ENCODE data around the gene FAM168A.

FAM168A gene

DNA sequence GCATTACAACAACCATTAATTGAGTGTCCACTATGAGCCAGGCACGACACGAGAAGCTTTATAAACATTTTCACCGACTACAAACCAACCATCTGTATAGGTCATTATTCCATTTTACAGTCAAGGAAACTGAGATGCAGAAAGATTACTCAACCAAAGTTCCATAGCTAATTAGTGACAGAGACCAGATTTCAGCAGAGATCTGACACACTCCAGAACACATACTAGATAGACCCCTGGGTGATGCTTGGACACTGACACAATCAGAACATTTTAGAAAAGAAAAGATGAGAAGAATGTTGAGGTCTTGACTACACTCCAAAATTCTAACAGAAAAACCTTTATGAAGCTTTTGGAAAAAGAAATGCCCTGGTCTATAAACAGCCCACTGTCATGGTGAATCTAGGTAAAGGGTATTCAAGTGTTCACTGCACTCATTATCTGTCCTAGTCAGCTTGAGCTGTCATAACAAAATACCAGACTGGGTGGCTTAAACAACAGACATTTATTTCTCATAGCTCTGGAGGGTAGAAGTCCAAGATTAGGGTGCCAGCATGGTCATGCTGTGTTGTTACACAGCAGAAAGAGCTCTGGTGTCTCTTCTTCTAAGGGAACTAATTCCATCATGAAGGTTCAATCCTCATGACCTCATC lies 132.8 kb downstream of the FAM168A start:
- no peaks in the 10 kb centered on the region for H3K4me1 ChIP-seq (ENCODE audit: insufficient read depth, low read length)
- no peaks in the 10 kb centered on the region for H3K27me3 ChIP-seq (ENCODE audit: insufficient read depth, low read length)
- H3K4me3 ChIP-seq (ENCODE audit: low read length): no peak overlapping the region
- peaks cover 2% of the 10 kb centered on the region for H3K9me3 ChIP-seq (ENCODE audit: low read length)
- H2AFZ ChIP-seq (ENCODE audit: low read depth, low read length): no peak overlapping the region
- H3K36me3 ChIP-seq (ENCODE audit: insufficient read depth, low read length): peaks cover 6% of the 10 kb centered on the region

DNA sequence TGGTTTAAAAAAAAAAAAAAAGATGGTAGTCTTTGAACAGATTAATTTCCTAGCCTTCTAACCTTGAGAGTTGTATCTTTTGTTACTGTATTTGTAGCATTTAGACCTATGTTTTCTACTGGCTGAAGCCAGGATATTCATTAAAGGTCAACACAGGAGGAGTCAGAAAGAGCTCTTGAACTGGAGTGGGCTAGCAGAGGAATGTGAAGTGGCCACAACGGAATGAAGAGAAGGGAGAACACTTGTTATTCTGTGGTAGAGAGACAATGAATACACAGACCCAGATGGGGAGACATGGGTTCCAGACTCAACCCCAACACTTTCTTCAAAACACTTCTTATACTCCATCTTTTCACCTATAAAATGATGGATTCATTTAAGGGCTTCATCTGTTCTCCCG lies 133.6 kb downstream of the FAM168A start:
- H2AFZ ChIP-seq (ENCODE audit: low read depth, low read length): no peak overlapping the region

DNA sequence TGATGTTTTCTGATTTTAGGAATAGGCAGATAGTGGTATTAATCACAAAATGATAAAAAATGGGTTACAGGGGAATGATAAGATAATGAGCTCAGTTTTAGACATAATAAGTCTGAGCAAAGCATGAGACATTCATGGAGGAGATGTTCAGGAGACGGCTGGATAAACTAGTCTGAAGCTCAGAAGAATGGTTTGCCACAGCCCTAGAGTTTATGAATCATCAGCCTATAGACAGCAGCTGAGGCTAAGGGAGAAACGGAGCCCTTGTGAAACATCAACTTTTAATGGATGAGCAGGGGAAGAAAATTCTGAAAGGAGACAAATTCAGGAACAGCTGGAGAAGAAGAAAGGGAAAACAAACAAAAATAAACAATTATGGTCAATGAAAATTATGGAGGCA lies 134.6 kb downstream of the FAM168A start:
- Histone ChIP-seq H3K9me3 (ENCODE audit: low read length) (no peaks in the 10 kb centered on the region), H3K4me1 (ENCODE audit: insufficient read depth, low read length) (no peaks in the 10 kb centered on the region), H2AFZ (ENCODE audit: low read depth, low read length) (no peak overlapping the region), H3K36me3 (ENCODE audit: insufficient read depth, low read length) (peaks cover 6% of the 10 kb centered on the region), H3K4me3 (ENCODE audit: low read length) (no peak overlapping the region), H3K27me3 (ENCODE audit: insufficient read depth, low read length) (no peaks in the 10 kb centered on the region)

More for the DNA sequence above, 133.6 kb downstream of the FAM168A start:
- H3K4me1 ChIP-seq (ENCODE audit: insufficient read depth, low read length): no peaks in the 10 kb centered on the region
- no peak overlapping the region for H3K4me3 ChIP-seq (ENCODE audit: low read length)
- H3K9me3 ChIP-seq (ENCODE audit: low read length): no peaks in the 10 kb centered on the region
- no peaks in the 10 kb centered on the region for H3K27me3 ChIP-seq (ENCODE audit: insufficient read depth, low read length)
- H3K36me3 ChIP-seq (ENCODE audit: insufficient read depth, low read length): peaks cover 6% of the 10 kb centered on the region

GRCh38 chr11:73461964-73462363 lies 135.9 kb downstream of the FAM168A start:
- H3K27me3 ChIP-seq (ENCODE audit: insufficient read depth, low read length): no peaks in the 10 kb centered on the region
- no peaks in the 10 kb centered on the region for H3K4me1 ChIP-seq (ENCODE audit: insufficient read depth, low read length)
- H3K9me3 ChIP-seq (ENCODE audit: low read length): no peaks in the 10 kb centered on the region
- H3K4me3 ChIP-seq (ENCODE audit: low read length): no peak overlapping the region
- no peak overlapping the region for H2AFZ ChIP-seq (ENCODE audit: low read depth, low read length)
- peaks cover 3% of the 10 kb centered on the region for H3K36me3 ChIP-seq (ENCODE audit: insufficient read depth, low read length)

- no peak overlapping the region for H3K4me3 ChIP-seq (ENCODE audit: low read length)
- H3K36me3 ChIP-seq (ENCODE audit: insufficient read depth, low read length): peaks cover 3% of the 10 kb centered on the region
- H3K9me3 ChIP-seq (ENCODE audit: low read length): no peaks in the 10 kb centered on the region
- no peaks in the 10 kb centered on the region for H3K27me3 ChIP-seq (ENCODE audit: insufficient read depth, low read length)
- H3K4me1 ChIP-seq (ENCODE audit: insufficient read depth, low read length): no peaks in the 10 kb centered on the region
- H2AFZ ChIP-seq (ENCODE audit: low read depth, low read length): no peak overlapping the region
Measured at GRCh38 chr11:73461335-73461840, 136.5 kb downstream of the FAM168A start.

GRCh38 chr11:73458201-73458600 lies 139.7 kb downstream of the FAM168A start:
- H3K4me3 ChIP-seq (ENCODE audit: low read length): no peak overlapping the region
- H3K36me3 ChIP-seq (ENCODE audit: insufficient read depth, low read length): peaks cover 3% of the 10 kb centered on the region
- no peaks in the 10 kb centered on the region for H3K27me3 ChIP-seq (ENCODE audit: insufficient read depth, low read length)
- H3K9me3 ChIP-seq (ENCODE audit: low read length): no peaks in the 10 kb centered on the region
- H3K4me1 ChIP-seq (ENCODE audit: insufficient read depth, low read length): no peaks in the 10 kb centered on the region
- H2AFZ ChIP-seq (ENCODE audit: low read depth, low read length): no peak overlapping the region

GRCh38 chr11:73454987-73455386 lies 142.9 kb downstream of the FAM168A start:
- H3K9me3 ChIP-seq (ENCODE audit: low read length): no peaks in the 10 kb centered on the region
- no peaks in the 10 kb centered on the region for H3K27me3 ChIP-seq (ENCODE audit: insufficient read depth, low read length)
- H3K4me3 ChIP-seq (ENCODE audit: low read length): no peak overlapping the region
- no peaks in the 10 kb centered on the region for H3K4me1 ChIP-seq (ENCODE audit: insufficient read depth, low read length)
- no peak overlapping the region for H2AFZ ChIP-seq (ENCODE audit: low read depth, low read length)
- H3K36me3 ChIP-seq (ENCODE audit: insufficient read depth, low read length): no peaks in the 10 kb centered on the region

GRCh38 chr11:73453562-73453961 lies 144.3 kb downstream of the FAM168A start:
- Histone ChIP-seq H3K9me3 (ENCODE audit: low read length) (no peaks in the 10 kb centered on the region), H3K36me3 (ENCODE audit: insufficient read depth, low read length) (no peaks in the 10 kb centered on the region), H3K4me3 (ENCODE audit: low read length) (no peak overlapping the region), H2AFZ (ENCODE audit: low read depth, low read length) (no peak overlapping the region), H3K4me1 (ENCODE audit: insufficient read depth, low read length) (no peaks in the 10 kb centered on the region), H3K27me3 (ENCODE audit: insufficient read depth, low read length) (no peaks in the 10 kb centered on the region)

- Histone ChIP-seq H2AFZ (ENCODE audit: low read depth, low read length) (no peak overlapping the region), H3K27me3 (ENCODE audit: insufficient read depth, low read length) (no peaks in the 10 kb centered on the region), H3K36me3 (ENCODE audit: insufficient read depth, low read length) (no peaks in the 10 kb centered on the region), H3K4me1 (ENCODE audit: insufficient read depth, low read length) (no peaks in the 10 kb centered on the region), H3K9me3 (ENCODE audit: low read length) (no peaks in the 10 kb centered on the region), H3K4me3 (ENCODE audit: low read length) (no peak overlapping the region)
Measured at GRCh38 chr11:73452726-73453125, 145.2 kb downstream of the FAM168A start.

GRCh38 chr11:73451896-73452295 lies 146.0 kb downstream of the FAM168A start:
- Histone ChIP-seq H3K36me3 (ENCODE audit: insufficient read depth, low read length) (no peaks in the 10 kb centered on the region), H3K9me3 (ENCODE audit: low read length) (no peaks in the 10 kb centered on the region), H2AFZ (ENCODE audit: low read depth, low read length) (no peak overlapping the region), H3K4me3 (ENCODE audit: low read length) (no peak overlapping the region), H3K4me1 (ENCODE audit: insufficient read depth, low read length) (no peaks in the 10 kb centered on the region), H3K27me3 (ENCODE audit: insufficient read depth, low read length) (no peaks in the 10 kb centered on the region)

- Histone ChIP-seq H3K4me1 (ENCODE audit: insufficient read depth, low read length) (no peaks in the 10 kb centered on the region), H3K36me3 (ENCODE audit: insufficient read depth, low read length) (no peaks in the 10 kb centered on the region), H2AFZ (ENCODE audit: low read depth, low read length) (no peak overlapping the region), H3K27me3 (ENCODE audit: insufficient read depth, low read length) (no peaks in the 10 kb centered on the region), H3K4me3 (ENCODE audit: low read length) (no peak overlapping the region), H3K9me3 (ENCODE audit: low read length) (no peaks in the 10 kb centered on the region)
Measured at GRCh38 chr11:73446766-73447165, 151.1 kb downstream of the FAM168A start.

DNA sequence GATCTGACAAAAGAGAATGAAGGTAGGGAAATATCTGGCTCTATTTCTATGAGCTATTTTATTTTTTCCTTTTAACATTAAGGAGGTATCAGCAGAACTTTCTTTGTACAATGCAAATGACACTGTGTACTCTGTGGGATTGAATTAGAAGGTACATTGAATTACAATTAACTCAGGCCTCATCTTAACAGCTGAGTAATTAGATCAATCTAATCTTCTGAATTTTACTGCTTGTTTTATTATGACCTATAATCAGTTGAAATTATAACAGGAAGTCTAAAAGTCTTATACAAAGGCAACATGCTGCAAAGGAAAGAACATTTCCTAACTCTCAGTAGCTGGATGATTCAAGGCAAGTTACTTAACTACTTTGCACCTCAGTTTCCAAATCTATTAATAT lies 151.9 kb downstream of the FAM168A start:
- Histone ChIP-seq H2AFZ (ENCODE audit: low read depth, low read length) (no peak overlapping the region), H3K9me3 (ENCODE audit: low read length) (no peaks in the 10 kb centered on the region)

DNA sequence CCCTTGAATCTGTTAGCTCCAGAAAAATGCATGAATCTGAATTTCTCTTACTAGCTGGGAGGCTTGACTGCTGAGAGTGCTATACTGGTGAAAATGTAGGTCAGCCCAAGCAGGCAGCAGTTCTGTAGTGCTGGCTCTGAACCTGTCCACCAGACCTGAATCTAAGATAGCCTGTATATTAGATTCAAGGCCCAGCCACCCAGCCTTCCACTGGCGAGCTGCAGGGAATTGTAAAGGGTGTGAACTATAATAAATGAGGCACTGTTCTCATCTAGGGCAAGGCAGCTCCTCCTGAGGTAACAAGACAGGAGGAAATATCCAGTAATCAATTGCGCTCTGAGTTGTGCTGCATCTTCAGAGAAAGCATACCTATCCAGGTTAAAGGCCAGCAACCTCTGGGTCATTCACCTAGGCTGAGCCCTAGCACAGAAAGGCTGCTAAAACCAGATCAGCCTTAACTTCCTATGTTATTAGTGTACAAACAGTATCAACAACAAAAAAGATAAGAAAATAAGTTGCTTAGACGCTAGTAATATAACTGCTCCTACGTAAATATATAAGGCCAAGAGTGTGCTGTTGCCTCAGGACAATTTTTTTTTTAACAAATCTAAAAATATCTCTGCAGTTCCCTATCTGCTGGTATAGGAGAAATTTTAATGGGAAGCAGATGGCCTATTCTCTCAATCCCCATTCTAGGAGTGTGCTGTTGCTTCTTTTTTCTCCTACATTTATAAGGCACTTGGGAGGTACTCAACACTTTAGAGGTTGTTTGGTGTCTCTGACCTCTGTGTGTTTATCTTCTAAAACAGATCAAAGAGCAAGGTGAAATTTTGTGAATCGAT lies 158.7 kb downstream of the FAM168A start:
- H3K9me3 ChIP-seq (ENCODE audit: low read length): no peaks in the 10 kb centered on the region
- no peaks in the 10 kb centered on the region for H3K27me3 ChIP-seq (ENCODE audit: insufficient read depth, low read length)
- no peaks in the 10 kb centered on the region for H3K36me3 ChIP-seq (ENCODE audit: insufficient read depth, low read length)
- H3K4me1 ChIP-seq (ENCODE audit: insufficient read depth, low read length): peaks cover 13% of the 10 kb centered on the region
- H3K4me3 ChIP-seq (ENCODE audit: low read length): no peak overlapping the region
- no peak overlapping the region for H2AFZ ChIP-seq (ENCODE audit: low read depth, low read length)

More for the DNA sequence above, 151.9 kb downstream of the FAM168A start:
- no peaks in the 10 kb centered on the region for H3K4me1 ChIP-seq (ENCODE audit: insufficient read depth, low read length)
- no peak overlapping the region for H3K4me3 ChIP-seq (ENCODE audit: low read length)
- H3K27me3 ChIP-seq (ENCODE audit: insufficient read depth, low read length): no peaks in the 10 kb centered on the region
- H3K36me3 ChIP-seq (ENCODE audit: insufficient read depth, low read length): no peaks in the 10 kb centered on the region
